Measurements from ENCODE around the gene GMDS.

The GMDS gene

GRCh38 chr6:1575210-1576041 is 670.0 kb downstream of the GMDS start:
- no peak for DNase-seq

- DNase-seq, result no peak
Measured at GRCh38 chr6:1574890-1575209, 670.6 kb downstream of the GMDS start.

GRCh38 chr6:1574083-1574761 is 671.2 kb downstream of the GMDS start:
- DNase-seq, result no peak

Measured in hematopoietic multipotent progenitor cell treated with erythropoietin and hydrocortisone succinate and interleukin-3 and kit ligand, for 6 days (in vitro differentiated cells).